Transverse colon (tissue), 4 donors: ENCODE results near the gene LPCAT2. TPM values are rescaled to one million over a fixed set of nuclear protein-coding genes. Genes with fewer than 3 reads are reported as not detected.

ENCODE experiments used
- DNase-seq: peaks from one replicate; pipeline ENCODE4 v3.0.0-alpha.2; 2019
- H3K27ac ChIP-seq, 4 donors: fragments of 200-600 bp; sonication (generic); 2 replicates each; pipeline ENCODE4 v1.5.1; 2016 to 2018; ENCODE audit warnings: inconsistent platforms in 4 of 4
- H3K27me3 ChIP-seq: fragments of 200-600 bp; sonication (generic); 2 replicates; pipeline ENCODE4 v1.5.1; 2017; ENCODE audit warnings: inconsistent platforms
- H3K36me3 ChIP-seq, 4 donors: fragments of 200-600 bp; sonication (generic); 2 replicates each; pipeline ENCODE4 v1.5.1; 2017 to 2019; ENCODE audit warnings: inconsistent platforms in 4 of 4
- H3K4me1 ChIP-seq, 4 donors: fragments of 200-600 bp; sonication (generic); 2 replicates each; pipeline ENCODE4 v1.5.1; 2017 to 2020; ENCODE audit warnings: inconsistent platforms in 4 of 4
- H3K4me3 ChIP-seq, 4 donors: fragments of 200-600 bp; sonication (generic); 1 replicate in 1 of 4; 2 replicates in 3 of 4; pipeline versions ENCODE4 v1.5.1 to v1.6.1; 2017 to 2019; ENCODE audit warnings: inconsistent platforms in 4 of 4
- H3K9me3 ChIP-seq, 2 donors: fragments of 200-600 bp; sonication (generic); 2 replicates each; pipeline ENCODE4 v1.5.1; 2017 to 2019; ENCODE audit warnings: inconsistent platforms in 2 of 2
- EP300 ChIP-seq: sonication (generic); formaldehyde crosslinking; IDR thresholded peaks from one replicate; pipeline ENCODE4 v1.6.1; 2017; ENCODE audit warnings: antibody characterized with exemption, low read depth
- POLR2A ChIP-seq: fragments of 450-650 bp; IDR thresholded peaks from one replicate; pipeline ENCODE4 v1.6.1; 2016; ENCODE audit warnings: antibody characterized with exemption, mild to moderate bottlenecking, moderate library complexity
- POLR2AphosphoS5 ChIP-seq, 3 donors: sonication (generic); formaldehyde crosslinking; IDR thresholded peaks; one replicate each; pipeline ENCODE4 v1.6.1; 2016; ENCODE audit warnings: antibody characterized with exemption in 3 of 3
- WGBS, 2 donors: methylation state at CpG; one replicate each; pipeline ENCODE4 v1.1.5; 2018; ENCODE audit warnings: low coverage in 1 of 2; 5-methylcytosine and 5-hydroxymethylcytosine counted together
- in situ Hi-C, 4 donors: fragments of 200-750 bp; cut with MboI; loops; one replicate each; pipeline versions ENCODE4 v1.15.0 to v1.15.1; 2017; ENCODE audit warnings: low sequenced_read_pairs in 3 of 4, low pct_ligation_motif_present in 1 of 4, low pct_unique_long_range_greater_than_20kb in 1 of 4
- intact Hi-C: fragments of 100-400 bp; cut with DNase I; formaldehyde crosslinking; loops from one replicate; pipeline ENCODE4 v1.15.1; 2023; ENCODE audit warnings: low total_unique reads
- total RNA-seq, 4 donors: library from RNA; depleted of rRNA; stranded (reverse); fragments of >200 nt; gene quantifications; one replicate each; pipeline ENCODE4 v1.1.0, GENCODE V29; 2016
- TF ChIP-seq, protein P1 (sequence below), 5 experiments: fragments of 200-600 bp in 3 of 5; fragments of 450-650 bp in 2 of 5; sonication (generic) in 3 of 5; IDR thresholded peaks; 1 replicate in 2 of 5; 2 replicates in 3 of 5; pipeline ENCODE4 v1.5.1; 2016 to 2017; ENCODE audit warnings: antibody characterized with exemption in 5 of 5, inconsistent platforms in 3 of 5, mild to moderate bottlenecking in 2 of 5, moderate library complexity in 1 of 5

The LPCAT2 gene
- total RNA-seq, 4 donors from 2014 or later, result 1.6 to 11.6 (median 6.2) TPM

DNA sequence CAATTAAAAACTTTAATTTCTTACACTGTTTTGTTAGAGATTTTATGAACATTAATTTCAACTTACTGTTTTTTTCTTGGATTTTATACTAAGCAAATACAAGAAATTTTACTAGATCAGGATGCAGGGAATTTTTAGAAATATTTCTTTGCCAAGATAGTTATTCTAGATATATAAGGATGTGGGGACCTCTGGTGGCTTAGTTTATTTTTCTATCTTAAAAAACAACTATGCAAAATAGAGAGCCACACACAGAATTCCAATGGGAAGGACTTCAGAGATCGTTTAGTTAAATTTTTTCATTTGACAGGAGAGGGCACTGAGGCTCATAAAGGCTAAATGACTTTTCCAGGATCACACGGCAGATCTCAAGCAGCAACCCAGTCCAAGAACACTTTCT, 34.6 kb downstream of the LPCAT2 start:
- H3K4me3 ChIP-seq, result no peak overlapping the region
- no peaks in the 10 kb centered on the region for H3K36me3 ChIP-seq
- H3K27ac ChIP-seq, result no peak overlapping the region
- in situ Hi-C loops, result loop anchor here in 2 of 4 donors (10.0 kb wide), 2 partner anchors 79 to 161 kb away; no protein-coding TSS in a partner anchor
- TF ChIP-seq POLR2A, result no peak
- TF ChIP-seq, protein P1, sequence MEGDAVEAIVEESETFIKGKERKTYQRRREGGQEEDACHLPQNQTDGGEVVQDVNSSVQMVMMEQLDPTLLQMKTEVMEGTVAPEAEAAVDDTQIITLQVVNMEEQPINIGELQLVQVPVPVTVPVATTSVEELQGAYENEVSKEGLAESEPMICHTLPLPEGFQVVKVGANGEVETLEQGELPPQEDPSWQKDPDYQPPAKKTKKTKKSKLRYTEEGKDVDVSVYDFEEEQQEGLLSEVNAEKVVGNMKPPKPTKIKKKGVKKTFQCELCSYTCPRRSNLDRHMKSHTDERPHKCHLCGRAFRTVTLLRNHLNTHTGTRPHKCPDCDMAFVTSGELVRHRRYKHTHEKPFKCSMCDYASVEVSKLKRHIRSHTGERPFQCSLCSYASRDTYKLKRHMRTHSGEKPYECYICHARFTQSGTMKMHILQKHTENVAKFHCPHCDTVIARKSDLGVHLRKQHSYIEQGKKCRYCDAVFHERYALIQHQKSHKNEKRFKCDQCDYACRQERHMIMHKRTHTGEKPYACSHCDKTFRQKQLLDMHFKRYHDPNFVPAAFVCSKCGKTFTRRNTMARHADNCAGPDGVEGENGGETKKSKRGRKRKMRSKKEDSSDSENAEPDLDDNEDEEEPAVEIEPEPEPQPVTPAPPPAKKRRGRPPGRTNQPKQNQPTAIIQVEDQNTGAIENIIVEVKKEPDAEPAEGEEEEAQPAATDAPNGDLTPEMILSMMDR (IDR thresholded peaks at IDR 0.05), result peak; percentile 29 to 43 (median 39)
- WGBS, 2 donors, result 35% methylated on average over 2 of the region's 2 CpGs
- intact Hi-C loops, result loop anchor here (5.0 kb wide), 2 partner anchors 36 to 76 kb away; partner anchors contain the start of gene LPCAT2
- no peak for DNase-seq
- no peaks in the 10 kb centered on the region for H3K4me1 ChIP-seq
- no peaks in the 10 kb centered on the region for H3K27me3 ChIP-seq
- no peaks in the 10 kb centered on the region for H3K9me3 ChIP-seq

DNA sequence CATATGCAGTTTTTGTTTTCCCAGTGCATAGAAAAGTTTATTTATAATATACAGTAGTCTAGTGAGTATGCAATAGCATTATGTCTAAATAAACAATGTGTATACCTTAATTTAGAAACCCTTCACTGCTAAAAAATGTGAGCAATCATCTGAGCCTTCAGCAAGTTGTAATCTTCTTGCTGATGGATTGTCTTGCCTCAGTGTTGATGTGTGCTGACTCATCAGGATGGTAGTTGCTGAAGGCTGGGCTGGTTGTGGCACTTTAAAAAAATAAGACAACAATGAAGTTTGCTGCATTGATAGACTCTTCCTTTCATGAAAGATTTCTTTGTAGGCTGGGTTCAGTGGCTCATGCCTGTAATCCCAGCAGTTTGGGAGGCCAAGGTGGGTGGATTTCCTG, 43.7 kb downstream of the LPCAT2 start:
- peaks cover 3% of the 10 kb centered on the region for H3K27me3 ChIP-seq
- no peaks in the 10 kb centered on the region for H3K9me3 ChIP-seq
- no peak for TF ChIP-seq EP300
- TF ChIP-seq POLR2A, result no peak
- TF ChIP-seq, protein P1 (IDR thresholded peaks at IDR 0.05), result no peak
- TF ChIP-seq POLR2AphosphoS5 (IDR thresholded peaks at IDR 0.05), result no peak
- H3K4me1 ChIP-seq, result peaks cover 0 to 8% (median 0%) of the 10 kb centered on the region in 4 donors
- in situ Hi-C loops, result loop anchor here in 1 of 4 donors (10.0 kb wide), 1 partner anchor 152 kb away; no protein-coding TSS in a partner anchor
- intact Hi-C loops, result no loop called here
- no peak for DNase-seq
- no peak overlapping the region for H3K4me3 ChIP-seq
- H3K36me3 ChIP-seq, result no peaks in the 10 kb centered on the region
- H3K27ac ChIP-seq, result no peak overlapping the region

DNA sequence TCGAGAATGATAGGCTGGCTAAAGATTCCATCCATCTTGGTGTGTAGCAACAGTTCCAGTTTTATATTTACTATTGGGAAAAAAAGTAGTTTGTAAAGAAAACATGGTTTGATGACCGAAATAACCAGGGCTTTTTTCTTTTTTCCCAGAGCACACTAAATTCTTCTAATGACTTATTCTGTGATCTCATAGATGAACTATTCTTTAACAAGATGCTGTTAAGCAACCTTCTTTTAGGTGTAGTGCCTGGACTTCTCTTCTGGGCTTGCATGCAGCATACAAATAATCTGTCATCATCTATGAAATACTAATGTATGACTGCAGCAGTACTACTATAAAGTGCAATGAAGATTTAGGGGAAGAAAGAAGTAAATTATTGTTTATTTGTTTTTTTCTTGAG, 46.6 kb downstream of the LPCAT2 start:
- intact Hi-C loops (no loop called here), in situ Hi-C loops (loop anchor here in 1 of 4 donors (10.0 kb wide), 1 partner anchor 149 kb away; no protein-coding TSS in a partner anchor)
- H3K4me3 ChIP-seq, result no peak overlapping the region
- DNase-seq, result no peak
- H3K27ac ChIP-seq, result no peak overlapping the region
- H3K9me3 ChIP-seq, result no peaks in the 10 kb centered on the region
- peaks cover 7 to 33% (median 17%) of the 10 kb centered on the region in 4 donors for H3K4me1 ChIP-seq
- TF ChIP-seq POLR2AphosphoS5 (IDR thresholded peaks at IDR 0.05), result no peak
- no peak for TF ChIP-seq POLR2A
- TF ChIP-seq EP300, result no peak
- TF ChIP-seq, protein P1 (IDR thresholded peaks at IDR 0.05), result no peak
- no peaks in the 10 kb centered on the region for H3K36me3 ChIP-seq
- WGBS, 2 donors, result 55 to 85% methylated on average over 2 of the region's 2 CpGs
- peaks cover 3% of the 10 kb centered on the region for H3K27me3 ChIP-seq

DNA sequence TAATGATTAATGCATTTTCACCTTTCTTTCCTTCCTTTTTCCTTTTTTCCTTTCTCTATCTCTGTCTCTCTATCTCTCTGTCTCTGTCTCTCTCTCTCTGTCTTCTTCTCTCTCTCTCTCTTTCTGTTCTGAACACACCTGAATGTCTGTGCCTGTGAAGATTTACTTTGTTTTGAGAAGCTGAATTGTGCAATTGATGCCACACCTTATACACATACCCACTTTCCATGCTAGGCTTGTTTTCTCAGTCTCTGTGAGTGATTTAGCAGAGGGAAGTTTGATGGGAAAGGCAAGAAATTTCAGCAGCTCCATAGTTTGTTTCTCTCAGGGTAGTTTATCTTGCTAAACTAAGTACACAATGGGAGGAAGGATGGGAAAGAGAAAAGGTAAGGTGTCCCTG, 48.3 kb downstream of the LPCAT2 start:
- Histone ChIP-seq H3K4me3 (no peak overlapping the region), H3K9me3 (no peaks in the 10 kb centered on the region), H3K4me1 (peaks cover 7 to 36% (median 17%) of the 10 kb centered on the region in 4 donors), H3K27me3 (no peaks in the 10 kb centered on the region), H3K27ac (no peak overlapping the region), H3K36me3 (no peaks in the 10 kb centered on the region)
- no peak for DNase-seq
- TF ChIP-seq EP300, result no peak
- TF ChIP-seq POLR2A, result no peak
- TF ChIP-seq, protein P1 (IDR thresholded peaks at IDR 0.05), result no peak
- TF ChIP-seq POLR2AphosphoS5 (IDR thresholded peaks at IDR 0.05), result no peak
- intact Hi-C loops (no loop called here), in situ Hi-C loops (loop anchor here in 1 of 4 donors (10.0 kb wide), 1 partner anchor 148 kb away; no protein-coding TSS in a partner anchor)
